ENCODE data around the gene CCR8.

CCR8 gene

GRCh38 chr3:39329493-39329892 is at the start of gene CCR8:
Gene CCR8 (plus strand): TSS chr3:39329709. CDS start chr3:39332332, 2,623 bp downstream.
- no peaks in the 10 kb centered on the region for H3K9me3 Mint-ChIP-seq
- peak within 1 kb of the TSS; percentile 2 for H3K4me3 Mint-ChIP-seq
- no peaks in the 10 kb centered on the region for H3K27me3 Mint-ChIP-seq
- H3K36me3 Mint-ChIP-seq (ENCODE audit: insufficient read depth) = no peaks in the 10 kb centered on the region
- DNase-seq (ENCODE audit: low spot score in 2 of 2) = no peak
- peaks cover 6% of the 10 kb centered on the region for H3K4me1 Mint-ChIP-seq
- no peak for ATAC-seq (replicated peaks; ENCODE audit: extremely low read depth, poor library complexity, severe bottlenecking)
- no peak within 1 kb of the TSS for H3K27ac Mint-ChIP-seq (ENCODE audit: low read depth)

GRCh38 chr3:39279745-39280517 is 49.6 kb upstream of the CCR8 start, which contains the start of gene CX3CR1:
Gene CX3CR1 (minus strand): TSS chr3:39280036. CDS start chr3:39266509, 13,527 bp downstream.
- Mint-ChIP-seq H3K9me3 (no peaks in the 10 kb centered on the region), H3K4me1 (peaks cover 86% of the 10 kb centered on the region), H3K27me3 (no peaks in the 10 kb centered on the region), H3K4me3 (peak within 1 kb of the TSS; percentile 95), H3K27ac (ENCODE audit: low read depth) (peak within 1 kb of the TSS; percentile 92), H3K36me3 (ENCODE audit: insufficient read depth) (peaks cover 17% of the 10 kb centered on the region)
- ATAC-seq (replicated peaks; ENCODE audit: extremely low read depth, poor library complexity, severe bottlenecking) (peak; percentile 57), DNase-seq (ENCODE audit: low spot score in 2 of 2) (no peak)

- peaks cover 79% of the 10 kb centered on the region for H3K4me1 Mint-ChIP-seq
- H3K4me3 Mint-ChIP-seq = peak overlapping the region; percentile 95
- no peaks in the 10 kb centered on the region for H3K27me3 Mint-ChIP-seq
- peak overlapping the region; percentile 92 for H3K27ac Mint-ChIP-seq (ENCODE audit: low read depth)
- DNase-seq (ENCODE audit: low spot score in 2 of 2) (no peak), ATAC-seq (replicated peaks; ENCODE audit: extremely low read depth, poor library complexity, severe bottlenecking) (no peak)
- H3K36me3 Mint-ChIP-seq (ENCODE audit: insufficient read depth) = peaks cover 12% of the 10 kb centered on the region
- H3K9me3 Mint-ChIP-seq = no peaks in the 10 kb centered on the region
Measured at GRCh38 chr3:39280571-39280970, 48.9 kb upstream of the CCR8 start.

GRCh38 chr3:39281533-39281932 is 48.0 kb upstream of the CCR8 start:
- Mint-ChIP-seq H3K36me3 (ENCODE audit: insufficient read depth) (peaks cover 6% of the 10 kb centered on the region), H3K9me3 (no peaks in the 10 kb centered on the region), H3K27me3 (no peaks in the 10 kb centered on the region), H3K27ac (ENCODE audit: low read depth) (peak overlapping the region; percentile 92), H3K4me3 (peak overlapping the region; percentile 95), H3K4me1 (peaks cover 70% of the 10 kb centered on the region)
- no peak for DNase-seq (ENCODE audit: low spot score in 2 of 2)
- no peak for ATAC-seq (replicated peaks; ENCODE audit: extremely low read depth, poor library complexity, severe bottlenecking)

GRCh38 chr3:39282057-39282456 is 47.5 kb upstream of the CCR8 start:
- H3K4me1 Mint-ChIP-seq = peaks cover 66% of the 10 kb centered on the region
- H3K4me3 Mint-ChIP-seq = peak overlapping the region; percentile 95
- no peak for DNase-seq (ENCODE audit: low spot score in 2 of 2)
- H3K27ac Mint-ChIP-seq (ENCODE audit: low read depth) = peak overlapping the region; percentile 92
- no peak for ATAC-seq (replicated peaks; ENCODE audit: extremely low read depth, poor library complexity, severe bottlenecking)
- H3K27me3 Mint-ChIP-seq = no peaks in the 10 kb centered on the region
- H3K9me3 Mint-ChIP-seq = no peaks in the 10 kb centered on the region
- H3K36me3 Mint-ChIP-seq (ENCODE audit: insufficient read depth) = peaks cover 4% of the 10 kb centered on the region

- DNase-seq (ENCODE audit: low spot score in 2 of 2) (no peak), ATAC-seq (replicated peaks; ENCODE audit: extremely low read depth, poor library complexity, severe bottlenecking) (no peak)
- H3K27ac Mint-ChIP-seq (ENCODE audit: low read depth) = peak overlapping the region; percentile 75
- no peaks in the 10 kb centered on the region for H3K27me3 Mint-ChIP-seq
- no peak overlapping the region for H3K4me3 Mint-ChIP-seq
- peaks cover 2% of the 10 kb centered on the region for H3K36me3 Mint-ChIP-seq (ENCODE audit: insufficient read depth)
- peaks cover 54% of the 10 kb centered on the region for H3K4me1 Mint-ChIP-seq
- no peaks in the 10 kb centered on the region for H3K9me3 Mint-ChIP-seq
Measured at GRCh38 chr3:39284457-39284881, 45.0 kb upstream of the CCR8 start.

GRCh38 chr3:39285332-39285731 is 44.2 kb upstream of the CCR8 start:
- ATAC-seq (replicated peaks; ENCODE audit: extremely low read depth, poor library complexity, severe bottlenecking) (no peak), DNase-seq (ENCODE audit: low spot score in 2 of 2) (no peak)
- H3K9me3 Mint-ChIP-seq = no peaks in the 10 kb centered on the region
- H3K27ac Mint-ChIP-seq (ENCODE audit: low read depth) = peak overlapping the region; percentile 75
- peaks cover 47% of the 10 kb centered on the region for H3K4me1 Mint-ChIP-seq
- peaks cover 2% of the 10 kb centered on the region for H3K36me3 Mint-ChIP-seq (ENCODE audit: insufficient read depth)
- no peaks in the 10 kb centered on the region for H3K27me3 Mint-ChIP-seq
- H3K4me3 Mint-ChIP-seq = no peak overlapping the region

- Mint-ChIP-seq H3K9me3 (no peaks in the 10 kb centered on the region), H3K27me3 (no peaks in the 10 kb centered on the region), H3K36me3 (ENCODE audit: insufficient read depth) (peaks cover 2% of the 10 kb centered on the region), H3K27ac (ENCODE audit: low read depth) (no peak overlapping the region), H3K4me1 (peaks cover 34% of the 10 kb centered on the region), H3K4me3 (no peak overlapping the region)
- ATAC-seq (replicated peaks; ENCODE audit: extremely low read depth, poor library complexity, severe bottlenecking) = no peak
- no peak for DNase-seq (ENCODE audit: low spot score in 2 of 2)
Measured at GRCh38 chr3:39286771-39287170, 42.7 kb upstream of the CCR8 start.

- H3K27me3 Mint-ChIP-seq = no peaks in the 10 kb centered on the region
- DNase-seq (ENCODE audit: low spot score in 2 of 2) (no peak), ATAC-seq (replicated peaks; ENCODE audit: extremely low read depth, poor library complexity, severe bottlenecking) (no peak)
- H3K27ac Mint-ChIP-seq (ENCODE audit: low read depth) = no peak overlapping the region
- peaks cover 3% of the 10 kb centered on the region for H3K36me3 Mint-ChIP-seq (ENCODE audit: insufficient read depth)
- H3K9me3 Mint-ChIP-seq = no peaks in the 10 kb centered on the region
- H3K4me3 Mint-ChIP-seq = no peak overlapping the region
- H3K4me1 Mint-ChIP-seq = peaks cover 31% of the 10 kb centered on the region
Measured at GRCh38 chr3:39287216-39288164, 42.0 kb upstream of the CCR8 start.

GRCh38 chr3:39288300-39288808 is 41.2 kb upstream of the CCR8 start:
- H3K36me3 Mint-ChIP-seq (ENCODE audit: insufficient read depth) = peaks cover 3% of the 10 kb centered on the region
- H3K4me3 Mint-ChIP-seq = no peak overlapping the region
- peak; percentile 68 to 79 for DNase-seq (ENCODE audit: low spot score in 2 of 2)
- peak; percentile 96 for ATAC-seq (replicated peaks; ENCODE audit: extremely low read depth, poor library complexity, severe bottlenecking)
- H3K27ac Mint-ChIP-seq (ENCODE audit: low read depth) = peak overlapping the region; percentile 2
- H3K9me3 Mint-ChIP-seq = no peaks in the 10 kb centered on the region
- peaks cover 22% of the 10 kb centered on the region for H3K4me1 Mint-ChIP-seq
- H3K27me3 Mint-ChIP-seq = no peaks in the 10 kb centered on the region

- Mint-ChIP-seq H3K9me3 (no peaks in the 10 kb centered on the region), H3K4me3 (no peak overlapping the region), H3K27me3 (no peaks in the 10 kb centered on the region), H3K4me1 (peaks cover 22% of the 10 kb centered on the region), H3K36me3 (ENCODE audit: insufficient read depth) (peaks cover 3% of the 10 kb centered on the region), H3K27ac (ENCODE audit: low read depth) (no peak overlapping the region)
- ATAC-seq (replicated peaks; ENCODE audit: extremely low read depth, poor library complexity, severe bottlenecking) = no peak
- DNase-seq (ENCODE audit: low spot score in 2 of 2) = no peak
Measured at GRCh38 chr3:39289107-39289506, 40.4 kb upstream of the CCR8 start.

- H3K27me3 Mint-ChIP-seq = no peaks in the 10 kb centered on the region
- H3K36me3 Mint-ChIP-seq (ENCODE audit: insufficient read depth) = peaks cover 3% of the 10 kb centered on the region
- H3K9me3 Mint-ChIP-seq = no peaks in the 10 kb centered on the region
- no peak overlapping the region for H3K4me3 Mint-ChIP-seq
- ATAC-seq (replicated peaks; ENCODE audit: extremely low read depth, poor library complexity, severe bottlenecking) (no peak), DNase-seq (ENCODE audit: low spot score in 2 of 2) (no peak)
- H3K4me1 Mint-ChIP-seq = peaks cover 14% of the 10 kb centered on the region
- no peak overlapping the region for H3K27ac Mint-ChIP-seq (ENCODE audit: low read depth)
Measured at GRCh38 chr3:39290255-39290654, 39.3 kb upstream of the CCR8 start.
